ENCODE data around the gene IL36RN.

IL36RN gene

DNA sequence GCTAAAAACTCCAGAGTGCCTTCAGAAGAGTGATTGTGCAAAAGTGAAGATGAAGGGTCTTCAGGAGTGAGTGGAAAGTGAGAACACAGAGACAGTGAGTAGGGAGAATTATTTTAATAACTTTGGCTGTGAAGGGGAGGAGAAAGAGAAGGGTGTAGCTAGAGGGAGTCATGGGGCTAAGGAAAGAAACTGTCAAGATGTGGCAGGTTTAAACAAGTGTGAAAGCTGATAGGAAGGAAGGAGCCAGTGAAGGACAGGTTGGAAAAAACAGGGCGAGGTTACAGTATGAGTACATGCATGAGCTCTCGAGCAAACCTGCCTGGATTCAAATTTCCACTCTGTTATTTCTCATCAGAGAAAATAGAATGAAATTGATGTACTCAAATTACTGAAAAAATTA lies 26.5 kb downstream of the IL36RN start:
- POLR2A ChIA-PET = no interaction called here

GRCh38 chr2:113088213-113088992 lies 29.4 kb downstream of the IL36RN start:
- no peak overlapping the region for H3K4me3 ChIP-seq (ENCODE audit: low read depth, low read length)
- TF ChIP-seq CTCF (IDR thresholded peaks at IDR 0.05; ENCODE audit: insufficient read depth, low read length, missing control alignments) = no peak
- ChIA-PET CTCF (interaction anchor here (1.1 to 3.1 kb wide), 4 partner anchors 8 to 116 kb away, joined by 3 to 15 read pairs (median 4); no protein-coding TSS in a partner anchor), POLR2A (no interaction called here)
- no peak for DNase-seq (ENCODE audit: low read depth, low spot score)

More for the DNA sequence above, 26.5 kb downstream of the IL36RN start:
- no peak for TF ChIP-seq CTCF (IDR thresholded peaks at IDR 0.05; ENCODE audit: insufficient read depth, low read length, missing control alignments)
- CTCF ChIA-PET = interaction anchor here (0.9 to 1.6 kb wide), 4 partner anchors 19 to 285 kb away, joined by 3 to 6 read pairs (median 4); no protein-coding TSS in a partner anchor
- no peak overlapping the region for H3K4me3 ChIP-seq (ENCODE audit: low read depth, low read length)
- no peak for DNase-seq (ENCODE audit: low read depth, low spot score)

DNA sequence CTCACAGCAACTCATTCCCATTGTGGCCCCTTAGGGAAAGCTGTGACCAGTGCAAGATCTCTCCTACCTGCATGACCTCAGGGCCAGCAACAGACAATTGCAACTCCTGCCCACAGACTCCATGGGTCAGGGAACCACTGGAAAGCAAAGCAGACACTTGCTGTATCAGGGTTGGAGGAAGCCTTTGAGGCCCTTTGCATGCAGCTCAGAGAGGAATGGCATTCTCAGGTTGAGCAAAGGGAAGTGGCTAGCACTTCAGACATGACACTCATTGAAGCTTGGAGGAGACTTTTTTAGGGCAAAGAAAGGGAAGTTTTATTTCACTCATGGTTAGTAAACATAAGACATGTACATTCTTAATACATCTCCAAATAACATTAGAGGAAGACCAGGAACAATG lies 30.9 kb downstream of the IL36RN start:
- TF ChIP-seq CTCF (IDR thresholded peaks at IDR 0.05; ENCODE audit: insufficient read depth, low read length, missing control alignments) = no peak
- DNase-seq (ENCODE audit: low read depth, low spot score) = no peak
- no peak overlapping the region for H3K4me3 ChIP-seq (ENCODE audit: low read depth, low read length)
- ChIA-PET CTCF (interaction anchor here (3.1 kb wide), 1 partner anchor 10 kb away, joined by 15 read pairs; no protein-coding TSS in a partner anchor), POLR2A (no interaction called here)

DNA sequence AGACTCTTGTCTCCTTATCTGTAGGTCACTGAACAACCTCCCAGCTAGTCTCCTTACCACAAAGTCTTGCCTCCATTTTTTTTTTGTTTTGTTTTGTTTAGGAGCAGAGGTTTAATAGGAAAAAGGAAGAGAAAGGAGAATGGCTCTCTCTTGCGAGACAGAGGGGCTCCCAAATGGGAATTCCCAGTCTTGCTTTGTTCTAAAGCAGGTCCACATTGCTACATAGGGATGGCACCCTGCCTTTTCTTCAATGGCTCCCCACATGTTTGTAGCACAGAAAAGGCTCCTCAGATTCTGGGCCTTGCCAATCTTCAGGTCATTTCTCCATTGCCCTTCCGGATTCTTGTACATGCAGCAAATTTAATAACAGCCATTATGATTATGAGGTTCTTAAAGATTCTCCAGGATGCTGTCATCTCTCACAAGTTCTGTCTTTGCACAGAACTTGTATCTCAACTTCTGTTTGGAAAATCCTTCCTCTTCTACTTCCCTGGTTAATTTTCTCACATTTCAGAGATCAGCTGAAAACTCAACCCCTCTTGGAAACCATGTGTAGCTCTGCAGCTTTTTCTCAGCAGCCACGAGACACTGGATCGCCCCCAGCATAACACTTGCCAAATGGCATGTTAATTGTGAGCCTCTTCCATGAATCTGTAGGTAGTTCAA lies 32.4 kb downstream of the IL36RN start:
- no peak overlapping the region for H3K4me3 ChIP-seq (ENCODE audit: low read depth, low read length)
- CTCF ChIA-PET = interaction anchor here (1.2 kb wide), 1 partner anchor 45 kb away, joined by 3 read pairs; no protein-coding TSS in a partner anchor
- TF ChIP-seq CTCF (IDR thresholded peaks at IDR 0.05; ENCODE audit: insufficient read depth, low read length, missing control alignments) = no peak
- no peak for DNase-seq (ENCODE audit: low read depth, low spot score)
- POLR2A ChIA-PET = no interaction called here

DNA sequence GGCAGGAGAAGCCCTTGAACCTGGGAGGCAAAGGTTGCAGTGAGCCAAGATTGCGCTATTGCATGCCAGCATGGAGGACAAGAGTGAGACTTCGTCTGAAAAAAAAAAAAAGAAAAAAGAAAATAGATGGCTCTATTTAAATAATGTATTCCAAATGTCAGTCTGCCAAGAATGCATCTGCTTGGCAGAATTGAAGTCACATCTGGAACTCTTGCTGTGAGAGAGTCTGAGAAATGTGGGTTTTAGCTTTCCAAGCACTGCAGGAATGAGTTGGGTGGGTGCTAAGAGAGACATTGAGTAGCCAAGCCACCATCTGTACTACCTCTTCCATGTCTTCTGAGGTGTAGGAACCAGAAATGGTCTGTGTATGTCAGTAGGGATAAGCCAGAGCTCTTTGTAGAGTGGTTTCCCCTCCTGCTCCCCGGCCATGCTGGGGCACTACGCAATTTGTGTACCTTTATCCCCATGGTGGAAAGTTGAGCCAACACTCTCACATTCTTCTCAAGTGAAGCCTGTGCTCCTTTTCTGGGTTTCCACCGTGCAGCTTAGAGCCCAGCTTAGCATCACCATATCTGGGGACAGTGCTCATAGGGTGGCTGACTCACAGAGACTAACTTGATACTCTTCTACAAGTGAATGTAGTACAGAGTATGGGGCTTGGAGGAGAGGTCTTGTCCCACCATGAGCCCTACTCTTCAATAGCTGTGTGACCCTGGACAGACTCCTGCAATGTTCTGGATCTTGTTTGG lies 34.0 kb downstream of the IL36RN start:
- ChIA-PET POLR2A (no interaction called here), CTCF (interaction anchor here (0.8 to 1.5 kb wide), 2 partner anchors 12 to 297 kb away, joined by 3 read pairs; no protein-coding TSS in a partner anchor)
- TF ChIP-seq CTCF (IDR thresholded peaks at IDR 0.05; ENCODE audit: insufficient read depth, low read length, missing control alignments) = no peak
- H3K4me3 ChIP-seq (ENCODE audit: low read depth, low read length) = no peak overlapping the region
- no peak for DNase-seq (ENCODE audit: low read depth, low spot score)

Data from AG04449 (cell line).